HEK293 (cell line): Measurements from ENCODE around the gene DGCR8.

Experiments used
- CTCF ChIA-PET: fragments of 350-600 bp; formaldehyde crosslinking; extraction: SDS; loops from one replicate; lab custom pipeline; 2021; ENCODE audit warnings: antibody characterized with exemption; lab: Yijun Ruan, JAX
- POLR2A ChIA-PET: fragments of 300-600 bp; formaldehyde crosslinking; extraction: SDS; loops from one replicate; lab custom pipeline; 2020; ENCODE audit warnings: antibody characterized with exemption, inconsistent platforms; lab: Yijun Ruan, JAX
- H3K27ac ChIP-seq: fragments of 200-500 bp; sonication (Bioruptor generic); 2 replicates; pipeline ENCODE4 v1.5.1; 2014; ENCODE audit warnings: low read depth, low read length, control low read depth, inconsistent platforms; ENCODE audit errors: extremely low read depth
- H3K36me3 ChIP-seq, 2 experiments: fragments of 200-500 bp in 1 of 2; sonication (Bioruptor generic) in 1 of 2; 1 replicate in 1 of 2; 2 replicates in 1 of 2; pipeline ENCODE4 v1.5.1; 2014 to 2017; ENCODE audit warnings: inconsistent platforms in 2 of 2, low read length in 2 of 2; ENCODE audit not compliant: control insufficient read depth in 2 of 2, insufficient read depth in 1 of 2
- H3K4me1 ChIP-seq: fragments of 200-500 bp; sonication (Bioruptor generic); 2 replicates; pipeline ENCODE4 v1.5.1; 2014; ENCODE audit warnings: mild to moderate bottlenecking, low read length, inconsistent platforms; ENCODE audit not compliant: control insufficient read depth, insufficient read depth
- H3K4me3 ChIP-seq: 2 replicates; pipeline ENCODE4 v1.5.1; 2011; ENCODE audit warnings: low read depth, mild to moderate bottlenecking, control low read depth, low read length, moderate library complexity
- H3K9me3 ChIP-seq: fragments of 200-500 bp; sonication (Bioruptor generic); 2 replicates; pipeline ENCODE4 v1.5.1; 2014; ENCODE audit warnings: low read depth, low read length, inconsistent platforms; ENCODE audit not compliant: control insufficient read depth, insufficient read depth
- EGR2 ChIP-seq: fragments of 450-650 bp; formaldehyde crosslinking; IDR thresholded peaks from 2 replicates; pipeline ENCODE4 v1.5.1; 2016; ENCODE audit warnings: low read depth, missing biosample characterization, missing genetic modification characterization
- GLIS1 ChIP-seq: fragments of 450-650 bp; formaldehyde crosslinking; IDR thresholded peaks from 2 replicates; pipeline ENCODE4 v1.5.1; 2016; ENCODE audit warnings: missing biosample characterization, missing genetic modification characterization
- GLIS2 ChIP-seq: fragments of 450-650 bp; formaldehyde crosslinking; IDR thresholded peaks from 2 replicates; pipeline ENCODE4 v1.5.1; 2016; ENCODE audit warnings: missing biosample characterization, missing genetic modification characterization
- KLF10 ChIP-seq: fragments of 450-650 bp; IDR thresholded peaks from 2 replicates; pipeline ENCODE4 v1.5.1; 2018; ENCODE audit warnings: missing biosample characterization, mild to moderate bottlenecking, missing genetic modification characterization
- SCRT1 ChIP-seq: fragments of 450-650 bp; formaldehyde crosslinking; IDR thresholded peaks from 2 replicates; pipeline ENCODE4 v1.5.1; 2016; ENCODE audit warnings: missing biosample characterization, missing genetic modification characterization, borderline replicate concordance
- TCF7L2 ChIP-seq: IDR thresholded peaks from 2 replicates; pipeline ENCODE4 v1.6.1; 2011; ENCODE audit warnings: low read depth, mild to moderate bottlenecking, inconsistent platforms, low read length, moderate library complexity, borderline replicate concordance
- TRIM28 ChIP-seq: IDR thresholded peaks from 2 replicates; pipeline ENCODE4 v1.6.1; 2011; ENCODE audit warnings: low read length, control low read depth, borderline replicate concordance
- ZFHX2 ChIP-seq: fragments of 450-650 bp; formaldehyde crosslinking; conservative IDR thresholded peaks from 2 replicates; pipeline ENCODE4 v1.5.1; 2016; ENCODE audit warnings: missing biosample characterization, missing genetic modification characterization
- ZNF10 ChIP-seq: fragments of 450-650 bp; formaldehyde crosslinking; IDR thresholded peaks from 2 replicates; pipeline ENCODE4 v1.5.1; 2017; ENCODE audit warnings: missing biosample characterization, missing genetic modification characterization
- ZNF114 ChIP-seq: fragments of 450-650 bp; formaldehyde crosslinking; IDR thresholded peaks from 2 replicates; pipeline ENCODE4 v1.5.0; 2017; ENCODE audit warnings: missing biosample characterization, missing genetic modification characterization
- ZNF175 ChIP-seq: fragments of 450-650 bp; formaldehyde crosslinking; IDR thresholded peaks from 2 replicates; pipeline ENCODE4 v1.5.1; 2016; ENCODE audit warnings: missing biosample characterization, missing genetic modification characterization
- ZNF184 ChIP-seq: fragments of 450-650 bp; IDR thresholded peaks from 2 replicates; pipeline ENCODE4 v1.5.1; 2018; ENCODE audit warnings: missing biosample characterization, mild to moderate bottlenecking, missing genetic modification characterization
- ZNF558 ChIP-seq: fragments of 450-650 bp; formaldehyde crosslinking; IDR thresholded peaks from 2 replicates; pipeline ENCODE4 v1.5.1; 2016; ENCODE audit warnings: missing biosample characterization, missing genetic modification characterization
- ZNF654 ChIP-seq: fragments of 450-650 bp; formaldehyde crosslinking; IDR thresholded peaks from 2 replicates; pipeline ENCODE4 v1.5.1; 2016; ENCODE audit warnings: low read depth, missing biosample characterization, missing genetic modification characterization
- ZNF707 ChIP-seq: fragments of 450-650 bp; formaldehyde crosslinking; IDR thresholded peaks from 2 replicates; pipeline ENCODE4 v1.5.1; 2016; ENCODE audit warnings: missing biosample characterization, missing genetic modification characterization
- TF ChIP-seq, protein P1 (sequence below): fragments of 450-650 bp; formaldehyde crosslinking; IDR thresholded peaks from 2 replicates; pipeline ENCODE4 v1.5.1; 2017; ENCODE audit warnings: missing biosample characterization, missing genetic modification characterization
- TF ChIP-seq, protein P2 (sequence below): fragments of 450-650 bp; formaldehyde crosslinking; IDR thresholded peaks from 2 replicates; pipeline ENCODE4 v1.5.1; 2016; ENCODE audit warnings: missing biosample characterization, missing genetic modification characterization
- TF ChIP-seq, protein P3 (sequence below): fragments of 450-650 bp; formaldehyde crosslinking; IDR thresholded peaks from 2 replicates; pipeline ENCODE4 v1.5.1; 2016; ENCODE audit warnings: missing biosample characterization, missing genetic modification characterization

Gene DGCR8

DNA sequence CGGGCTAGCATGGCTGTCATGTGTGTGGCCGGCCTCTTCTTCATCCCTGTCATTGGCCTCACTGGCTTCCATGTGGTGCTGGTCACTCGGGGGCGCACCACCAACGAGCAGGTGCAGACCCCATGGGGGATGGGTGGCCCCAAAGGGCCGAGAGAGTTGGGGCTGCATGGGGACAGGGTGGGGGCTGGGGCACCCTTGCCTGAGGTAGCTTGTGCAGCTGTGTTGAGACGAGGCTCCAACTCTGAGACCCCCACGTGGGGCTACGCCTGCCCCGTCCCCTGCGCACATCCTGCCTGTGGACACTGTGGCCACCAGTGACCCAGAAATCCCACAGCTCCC lies 60.0 kb downstream of the DGCR8 start:
- no peak for TF ChIP-seq ZNF558 (tag by site-specific recombination)
- TF ChIP-seq GLIS2 (tag by site-specific recombination), result peak; percentile 50; the same call in 1 of the 2 replicates
- TF ChIP-seq, all 188 proteins: peak for 1
- CTCF ChIA-PET, result no interaction called here
- Histone ChIP-seq H3K27ac (no peak overlapping the region), H3K9me3 (no peaks in the 10 kb centered on the region), H3K36me3 (peaks cover 0 to 67% of the 10 kb centered on the region in 2 experiments; a peak in 1 of 3 replicates), H3K4me1 (peaks cover 2% of the 10 kb centered on the region; the same call in 1 of the 2 replicates), H3K4me3 (no peak overlapping the region)
- POLR2A ChIA-PET, result no interaction called here

DNA sequence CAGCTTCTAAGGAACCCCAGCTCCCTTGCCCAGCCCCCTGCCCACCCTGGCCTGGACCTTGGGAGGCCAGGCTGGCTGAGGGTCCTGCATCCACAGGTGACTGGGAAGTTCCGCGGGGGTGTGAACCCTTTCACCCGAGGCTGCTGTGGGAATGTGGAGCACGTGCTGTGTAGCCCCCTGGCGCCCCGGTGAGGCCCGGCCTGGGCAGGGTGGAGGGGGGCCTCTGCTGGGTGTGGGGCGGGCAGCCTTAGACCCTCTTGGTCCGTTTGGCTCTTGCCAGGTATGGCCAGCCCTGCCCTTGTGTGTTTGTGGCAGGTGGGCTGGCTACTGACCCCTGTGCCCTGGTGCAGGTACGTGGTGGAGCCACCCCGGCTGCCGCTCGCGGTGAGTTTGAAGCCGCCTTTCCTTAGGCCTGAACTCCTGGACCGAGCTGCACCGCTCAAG lies 60.5 kb downstream of the DGCR8 start:
- ChIA-PET POLR2A (no interaction called here), CTCF (no interaction called here)
- no peak for TF ChIP-seq ZNF10 (tag by site-specific recombination)
- TF ChIP-seq, protein P1, sequence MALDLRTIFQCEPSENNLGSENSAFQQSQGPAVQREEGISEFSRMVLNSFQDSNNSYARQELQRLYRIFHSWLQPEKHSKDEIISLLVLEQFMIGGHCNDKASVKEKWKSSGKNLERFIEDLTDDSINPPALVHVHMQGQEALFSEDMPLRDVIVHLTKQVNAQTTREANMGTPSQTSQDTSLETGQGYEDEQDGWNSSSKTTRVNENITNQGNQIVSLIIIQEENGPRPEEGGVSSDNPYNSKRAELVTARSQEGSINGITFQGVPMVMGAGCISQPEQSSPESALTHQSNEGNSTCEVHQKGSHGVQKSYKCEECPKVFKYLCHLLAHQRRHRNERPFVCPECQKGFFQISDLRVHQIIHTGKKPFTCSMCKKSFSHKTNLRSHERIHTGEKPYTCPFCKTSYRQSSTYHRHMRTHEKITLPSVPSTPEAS, result no peak
- TF ChIP-seq, protein P2, sequence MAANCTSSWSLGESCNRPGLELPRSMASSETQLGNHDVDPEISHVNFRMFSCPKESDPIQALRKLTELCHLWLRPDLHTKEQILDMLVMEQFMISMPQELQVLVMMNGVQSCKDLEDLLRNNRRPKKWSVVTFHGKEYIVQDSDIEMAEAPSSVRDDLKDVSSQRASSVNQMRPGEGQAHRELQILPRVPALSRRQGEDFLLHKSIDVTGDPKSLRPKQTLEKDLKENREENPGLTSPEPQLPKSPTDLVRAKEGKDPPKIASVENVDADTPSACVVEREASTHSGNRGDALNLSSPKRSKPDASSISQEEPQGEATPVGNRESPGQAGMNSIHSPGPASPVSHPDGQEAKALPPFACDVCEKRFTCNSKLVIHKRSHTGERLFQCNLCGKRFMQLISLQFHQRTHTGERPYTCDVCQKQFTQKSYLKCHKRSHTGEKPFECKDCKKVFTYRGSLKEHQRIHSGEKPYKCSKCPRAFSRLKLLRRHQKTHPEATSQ (tag by site-specific recombination), result no peak
- TF ChIP-seq TRIM28, result no peak
- no peak for TF ChIP-seq SCRT1 (tag by site-specific recombination)
- TF ChIP-seq ZNF175, result no peak
- TF ChIP-seq TCF7L2, result no peak
- TF ChIP-seq ZNF707, result no peak
- Histone ChIP-seq H3K4me1 (no peaks in the 10 kb centered on the region; the same call in 1 of the 2 replicates), H3K27ac (no peak overlapping the region), H3K36me3 (peaks cover 0 to 69% of the 10 kb centered on the region in 2 experiments; a peak in 1 of 3 replicates), H3K4me3 (no peak overlapping the region), H3K9me3 (no peaks in the 10 kb centered on the region)

DNA sequence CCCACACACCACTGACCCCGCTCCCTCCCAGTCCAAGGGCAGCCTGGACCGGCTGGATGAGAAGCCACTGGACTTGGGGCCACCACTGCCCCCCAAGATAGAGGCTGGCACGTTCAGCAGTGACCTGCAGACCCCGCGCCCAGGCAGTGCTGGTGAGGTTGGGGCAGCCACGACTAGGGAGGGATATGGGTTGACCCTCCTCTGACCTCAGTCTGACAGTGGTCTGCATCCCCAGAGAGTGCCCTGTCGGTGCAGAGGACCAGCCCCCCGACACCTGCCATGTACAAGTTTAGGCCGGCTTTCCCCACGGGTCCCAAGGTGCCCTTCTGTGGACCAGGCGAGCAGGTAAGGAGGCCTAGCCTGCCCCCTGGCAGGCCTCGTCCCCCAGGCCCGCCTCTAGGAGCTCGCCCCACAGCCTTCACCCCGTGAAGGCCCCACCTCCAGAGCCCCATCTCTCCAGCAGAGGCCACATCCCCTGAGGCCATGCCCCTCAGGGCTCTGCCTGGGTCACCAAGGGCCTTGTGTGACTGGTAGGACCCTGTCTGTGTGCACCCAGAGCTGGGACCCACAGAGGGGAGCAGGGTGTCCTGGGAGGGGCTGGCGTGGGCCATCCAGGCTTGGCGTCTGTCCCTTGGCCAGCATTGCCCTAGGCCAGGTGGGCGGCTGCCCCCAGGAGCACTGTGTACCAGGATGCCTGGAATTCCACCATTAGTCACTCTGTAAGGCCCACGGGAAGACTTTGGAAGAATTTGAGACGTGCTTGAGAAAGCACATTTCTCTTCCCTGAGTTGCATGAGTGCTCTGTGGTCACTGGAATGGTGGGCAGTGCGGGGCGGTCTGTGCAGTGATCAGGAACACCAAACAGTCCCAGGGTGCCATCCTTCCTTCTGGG lies 61.4 kb downstream of the DGCR8 start:
- Histone ChIP-seq H3K27ac (no peak overlapping the region), H3K4me3 (no peak overlapping the region), H3K9me3 (no peaks in the 10 kb centered on the region), H3K36me3 (peaks cover 0 to 66% of the 10 kb centered on the region in 2 experiments; a peak in 1 of 3 replicates), H3K4me1 (no peaks in the 10 kb centered on the region; the same call in 1 of the 2 replicates)
- POLR2A ChIA-PET, result no interaction called here
- CTCF ChIA-PET, result interaction anchor here (0.7 kb wide), 1 partner anchor 31 kb away, joined by 3 read pairs; no protein-coding TSS in a partner anchor
- TF ChIP-seq, protein P3, sequence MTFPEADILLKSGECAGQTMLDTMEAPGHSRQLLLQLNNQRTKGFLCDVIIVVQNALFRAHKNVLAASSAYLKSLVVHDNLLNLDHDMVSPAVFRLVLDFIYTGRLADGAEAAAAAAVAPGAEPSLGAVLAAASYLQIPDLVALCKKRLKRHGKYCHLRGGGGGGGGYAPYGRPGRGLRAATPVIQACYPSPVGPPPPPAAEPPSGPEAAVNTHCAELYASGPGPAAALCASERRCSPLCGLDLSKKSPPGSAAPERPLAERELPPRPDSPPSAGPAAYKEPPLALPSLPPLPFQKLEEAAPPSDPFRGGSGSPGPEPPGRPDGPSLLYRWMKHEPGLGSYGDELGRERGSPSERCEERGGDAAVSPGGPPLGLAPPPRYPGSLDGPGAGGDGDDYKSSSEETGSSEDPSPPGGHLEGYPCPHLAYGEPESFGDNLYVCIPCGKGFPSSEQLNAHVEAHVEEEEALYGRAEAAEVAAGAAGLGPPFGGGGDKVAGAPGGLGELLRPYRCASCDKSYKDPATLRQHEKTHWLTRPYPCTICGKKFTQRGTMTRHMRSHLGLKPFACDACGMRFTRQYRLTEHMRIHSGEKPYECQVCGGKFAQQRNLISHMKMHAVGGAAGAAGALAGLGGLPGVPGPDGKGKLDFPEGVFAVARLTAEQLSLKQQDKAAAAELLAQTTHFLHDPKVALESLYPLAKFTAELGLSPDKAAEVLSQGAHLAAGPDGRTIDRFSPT (tag by site-specific recombination), result peak; percentile 28; the same call in 1 of the 2 replicates
- TF ChIP-seq EGR2 (peak; percentile 66), GLIS1 (tag by site-specific recombination) (0 out of 2 replicates have a peak, but pooled peaks have one; percentile 10), ZNF114 (tag by site-specific recombination) (no peak), KLF10 (tag by site-specific recombination) (no peak), ZNF184 (tag by site-specific recombination) (no peak), ZNF654 (tag by site-specific recombination) (no peak), ZFHX2 (tag by site-specific recombination) (peak; percentile 59), GLIS2 (tag by site-specific recombination) (0 out of 2 replicates have a peak, but pooled peaks have one; percentile 36)
